K562 (cell line): ENCODE measurements around the gene SULT2B1. TPM values are rescaled to one million over a fixed set of nuclear protein-coding genes. Genes with fewer than 3 reads are reported as not detected.

ENCODE experiments used
- CBX8 ChIP-seq: fragments of 200-600 bp; sonication (generic); IDR thresholded peaks from 2 replicates; pipeline ENCODE4 v1.6.1; 2012; ENCODE audit warnings: borderline replicate concordance, mixed run types, low read depth, mild to moderate bottlenecking, moderate library complexity, mixed read lengths, low read length, control low read depth, inconsistent platforms; ENCODE audit not compliant: poor library complexity, severe bottlenecking; ENCODE audit errors: extremely low read depth
- CREB3L1 ChIP-seq: fragments of 450-650 bp; IDR thresholded peaks from 2 replicates; pipeline ENCODE4 v1.6.1; 2014; ENCODE audit warnings: low read depth, mild to moderate bottlenecking, moderate library complexity, borderline replicate concordance
- E2F8 ChIP-seq: fragments of 450-650 bp; IDR thresholded peaks from 2 replicates; pipeline ENCODE4 v1.7.1; 2018; ENCODE audit warnings: mild to moderate bottlenecking, low read depth; ENCODE audit not compliant: partially characterized antibody
- FOXO4 ChIP-seq: fragments of 450-650 bp; formaldehyde crosslinking; IDR thresholded peaks from 2 replicates; pipeline ENCODE4 v1.4.0; 2020; ENCODE audit warnings: mild to moderate bottlenecking, moderate library complexity
- GTF3C2 ChIP-seq: IDR thresholded peaks from 3 replicates; pipeline ENCODE4 v1.6.1; 2011; ENCODE audit warnings: borderline replicate concordance, mild to moderate bottlenecking, moderate library complexity; ENCODE audit not compliant: insufficient read length; ENCODE audit errors: extremely low read depth
- HBP1 ChIP-seq: fragments of 450-650 bp; formaldehyde crosslinking; IDR thresholded peaks from 2 replicates; pipeline ENCODE4 v1.4.0; 2022; ENCODE audit warnings: missing genetic modification characterization
- PKNOX1 ChIP-seq: fragments of 450-650 bp; IDR thresholded peaks from 2 replicates; pipeline ENCODE4 v1.6.1; 2016
- ZBED1 ChIP-seq: IDR thresholded peaks from 2 replicates; pipeline ENCODE4 v1.6.1; 2014
- ZNF561 ChIP-seq: fragments of 450-650 bp; formaldehyde crosslinking; conservative IDR thresholded peaks from 2 replicates; pipeline ENCODE4 v1.4.0; 2020; ENCODE audit warnings: mild to moderate bottlenecking, moderate library complexity
- ZNF639 ChIP-seq, 2 experiments: fragments of 200-800 bp in 1 of 2; sonication (Bioruptor generic) in 1 of 2; sonication (generic) in 1 of 2; formaldehyde crosslinking in 1 of 2; IDR thresholded peaks in 1 of 2; conservative IDR thresholded peaks in 1 of 2; 2 replicates each; pipeline versions ENCODE4 v1.5.0 to v1.6.1; 2016 to 2020; ENCODE audit warnings: missing compliant biosample characterization in 1 of 2, missing genetic modification characterization in 1 of 2, missing genetic modification reagents in 1 of 2
- ZNF707 ChIP-seq: fragments of 250-450 bp; sonication (Bioruptor Pico); conservative IDR thresholded peaks from 2 replicates; pipeline ENCODE4 v1.8.0; 2022; ENCODE audit warnings: inconsistent platforms, mild to moderate bottlenecking, moderate library complexity
- polyA plus RNA-seq, 8 experiments: library from polyadenylated mRNA; depleted of rRNA in 4 of 8; stranded (reverse) in 5 of 8; unstranded in 3 of 8; fragments of >200 nt; fragmentation: Nextera tagmentation in 2 of 8; fragmentation: Illumina TruSeq in 1 of 8; extraction: Ambion mirVana in 2 of 8; extraction: Trizol in 1 of 8; gene quantifications; 2 replicates each; pipeline versions ENCODE4 v1.2.1 to v1.2.3, GENCODE V29; 2011 to 2014; ENCODE audit warnings: inconsistent platforms in 1 of 8, missing spikeins in 1 of 8
- total RNA-seq, 7 experiments: library from RNA; depleted of rRNA in 6 of 7; stranded (reverse); fragments of >200 nt in 6 of 7; fragmentation: Illumina TruSeq in 2 of 7; extraction: Trizol in 2 of 7; gene quantifications; 2 replicates each; pipeline versions ENCODE4 v1.2.1 to v1.2.3, GENCODE V29; 2011 to 2021; ENCODE audit warnings: low replicate concordance in 1 of 7

Gene SULT2B1
- total and polyA plus RNA-seq, 9 of the 15 experiments (the other 6 are each of a cell fraction or from before 2014, with no cell fraction given): 0.09 to 0.62 (median 0.22) TPM; not detected in 2

GRCh38 chr19:48638831-48639381 lies 86.9 kb downstream of the SULT2B1 start (continued):
- no peak for TF ChIP-seq GTF3C2
- 0 out of 2 replicates have a peak, but pooled peaks have one; percentile 9 for TF ChIP-seq CREB3L1
- TF ChIP-seq CBX8: no peak
- TF ChIP-seq ZNF561 (CRISPR knock-in tag): no peak
- no peak for TF ChIP-seq FOXO4 (CRISPR knock-in tag)
- TF ChIP-seq PKNOX1: no peak
- TF ChIP-seq ZNF707 (CRISPR knock-in tag): no peak
- TF ChIP-seq ZNF639 (CRISPR knock-in tag; conservative IDR thresholded peaks at IDR 0.05 in 1 of 2, IDR thresholded peaks at IDR 0.05 in 1 of 2): no peak
- TF ChIP-seq ZBED1: no peak
- no peak for TF ChIP-seq HBP1 (CRISPR knock-in tag)
- TF ChIP-seq E2F8: no peak
